ENCODE data around the gene EPHA3. TPM values are rescaled to one million over a fixed set of nuclear protein-coding genes. Genes with fewer than 3 reads are reported as not detected.

EPHA3 gene
- total RNA-seq, 1 experiment from 2014 or later = not detected

- Mint-ChIP-seq H3K4me1 (ENCODE audit: low read depth, unreplicated experiment) (no peaks in the 10 kb centered on the region), H3K36me3 (ENCODE audit: insufficient read depth, unreplicated experiment) (no peaks in the 10 kb centered on the region), H3K27me3 (ENCODE audit: insufficient read depth, unreplicated experiment) (no peaks in the 10 kb centered on the region), H3K27ac (ENCODE audit: unreplicated experiment) (no peak overlapping the region), H3K9me3 (ENCODE audit: unreplicated experiment) (no peaks in the 10 kb centered on the region), H3K4me3 (ENCODE audit: unreplicated experiment) (no peak overlapping the region)
- H3K36me3 ChIP-seq (ENCODE audit: control insufficient read depth, insufficient read depth, low read length) = no peaks in the 10 kb centered on the region
- no peak overlapping the region for H3K4me3 ChIP-seq (ENCODE audit: low read depth, low read length)
- no TSS peak for BruUV-seq (replicated peaks)
- no peaks in the 10 kb centered on the region for H3K9me3 ChIP-seq
- ChIA-PET CTCF (no interaction called here), POLR2A (no interaction called here)
- H3K27me3 ChIP-seq (replicated peaks; ENCODE audit: control insufficient read depth, insufficient read depth, low read length) = no peaks in the 10 kb centered on the region
- intact Hi-C loops (cut with micrococcal nuclease; ENCODE audit: unreplicated experiment) = no loop called here
- TF ChIP-seq, protein P1, sequence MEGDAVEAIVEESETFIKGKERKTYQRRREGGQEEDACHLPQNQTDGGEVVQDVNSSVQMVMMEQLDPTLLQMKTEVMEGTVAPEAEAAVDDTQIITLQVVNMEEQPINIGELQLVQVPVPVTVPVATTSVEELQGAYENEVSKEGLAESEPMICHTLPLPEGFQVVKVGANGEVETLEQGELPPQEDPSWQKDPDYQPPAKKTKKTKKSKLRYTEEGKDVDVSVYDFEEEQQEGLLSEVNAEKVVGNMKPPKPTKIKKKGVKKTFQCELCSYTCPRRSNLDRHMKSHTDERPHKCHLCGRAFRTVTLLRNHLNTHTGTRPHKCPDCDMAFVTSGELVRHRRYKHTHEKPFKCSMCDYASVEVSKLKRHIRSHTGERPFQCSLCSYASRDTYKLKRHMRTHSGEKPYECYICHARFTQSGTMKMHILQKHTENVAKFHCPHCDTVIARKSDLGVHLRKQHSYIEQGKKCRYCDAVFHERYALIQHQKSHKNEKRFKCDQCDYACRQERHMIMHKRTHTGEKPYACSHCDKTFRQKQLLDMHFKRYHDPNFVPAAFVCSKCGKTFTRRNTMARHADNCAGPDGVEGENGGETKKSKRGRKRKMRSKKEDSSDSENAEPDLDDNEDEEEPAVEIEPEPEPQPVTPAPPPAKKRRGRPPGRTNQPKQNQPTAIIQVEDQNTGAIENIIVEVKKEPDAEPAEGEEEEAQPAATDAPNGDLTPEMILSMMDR (IDR thresholded peaks at IDR 0.05; ENCODE audit: insufficient read depth in 1 of 2, low read depth in 1 of 2, low read length in 1 of 2, severe bottlenecking in 1 of 2, unreplicated experiment in 1 of 2) = no peak
- H3K4me1 ChIP-seq = no peaks in the 10 kb centered on the region
- no peak for DNase-seq
Observed at GRCh38 chr3:89300981-89301380, 193.6 kb downstream of the EPHA3 start.

- ChIA-PET POLR2A (no interaction called here), CTCF (no interaction called here)
- Histone ChIP-seq H3K4me1 (no peaks in the 10 kb centered on the region), H3K4me3 (ENCODE audit: low read depth, low read length) (no peak overlapping the region), H3K27me3 (replicated peaks; ENCODE audit: control insufficient read depth, insufficient read depth, low read length) (no peaks in the 10 kb centered on the region), H3K36me3 (ENCODE audit: control insufficient read depth, insufficient read depth, low read length) (no peaks in the 10 kb centered on the region), H3K9me3 (no peaks in the 10 kb centered on the region)
- DNase-seq = no peak
- H3K4me1 Mint-ChIP-seq (ENCODE audit: low read depth, unreplicated experiment) = no peaks in the 10 kb centered on the region
- H3K4me3 Mint-ChIP-seq (ENCODE audit: unreplicated experiment) = no peak overlapping the region
- no peaks in the 10 kb centered on the region for H3K9me3 Mint-ChIP-seq (ENCODE audit: unreplicated experiment)
- no peak overlapping the region for H3K27ac Mint-ChIP-seq (ENCODE audit: unreplicated experiment)
- no TSS peak for BruUV-seq (replicated peaks)
- TF ChIP-seq, protein P1 (IDR thresholded peaks at IDR 0.05; ENCODE audit: insufficient read depth in 1 of 2, low read depth in 1 of 2, low read length in 1 of 2, severe bottlenecking in 1 of 2, unreplicated experiment in 1 of 2) = no peak
- intact Hi-C loops (cut with micrococcal nuclease; ENCODE audit: unreplicated experiment) = no loop called here
- no peaks in the 10 kb centered on the region for H3K27me3 Mint-ChIP-seq (ENCODE audit: insufficient read depth, unreplicated experiment)
- H3K36me3 Mint-ChIP-seq (ENCODE audit: insufficient read depth, unreplicated experiment) = no peaks in the 10 kb centered on the region
Observed at GRCh38 chr3:89303701-89304100, 196.3 kb downstream of the EPHA3 start.

GRCh38 chr3:89306540-89306939, 199.1 kb downstream of the EPHA3 start:
- POLR2A ChIA-PET = no interaction called here
- Histone ChIP-seq H3K36me3 (ENCODE audit: control insufficient read depth, insufficient read depth, low read length) (no peaks in the 10 kb centered on the region), H3K27me3 (replicated peaks; ENCODE audit: control insufficient read depth, insufficient read depth, low read length) (no peaks in the 10 kb centered on the region), H3K4me1 (no peaks in the 10 kb centered on the region), H3K9me3 (no peaks in the 10 kb centered on the region), H3K4me3 (ENCODE audit: low read depth, low read length) (no peak overlapping the region)
- no peaks in the 10 kb centered on the region for H3K9me3 Mint-ChIP-seq (ENCODE audit: unreplicated experiment)
- H3K4me1 Mint-ChIP-seq (ENCODE audit: low read depth, unreplicated experiment) = no peaks in the 10 kb centered on the region
- DNase-seq = no peak
- CTCF ChIA-PET = no interaction called here
- no peak overlapping the region for H3K4me3 Mint-ChIP-seq (ENCODE audit: unreplicated experiment)
- TF ChIP-seq, protein P1 (IDR thresholded peaks at IDR 0.05; ENCODE audit: insufficient read depth in 1 of 2, low read depth in 1 of 2, low read length in 1 of 2, severe bottlenecking in 1 of 2, unreplicated experiment in 1 of 2) = no peak
- no peaks in the 10 kb centered on the region for H3K36me3 Mint-ChIP-seq (ENCODE audit: insufficient read depth, unreplicated experiment)
- no TSS peak for BruUV-seq (replicated peaks)
- no peaks in the 10 kb centered on the region for H3K27me3 Mint-ChIP-seq (ENCODE audit: insufficient read depth, unreplicated experiment)
- no peak overlapping the region for H3K27ac Mint-ChIP-seq (ENCODE audit: unreplicated experiment)
- intact Hi-C loops (cut with micrococcal nuclease; ENCODE audit: unreplicated experiment) = no loop called here
